Measurements from ENCODE around the gene GMPR2.

GMPR2 gene

GRCh38 chr14:24278424-24278823 lies 45.7 kb downstream of the GMPR2 start:
- Histone ChIP-seq H3K4me3 (ENCODE audit: low read depth, low read length) (no peak overlapping the region), H3K36me3 (ENCODE audit: control insufficient read depth, insufficient read depth, low read length) (no peaks in the 10 kb centered on the region), H3K4me1 (no peaks in the 10 kb centered on the region), H3K27ac (no peak overlapping the region), H3K79me2 (peaks cover 8% of the 10 kb centered on the region), H3K9ac (no peak overlapping the region), H3K27me3 (ENCODE audit: control insufficient read depth, insufficient read depth, low read length) (no peaks in the 10 kb centered on the region), H3K9me3 (ENCODE audit: control insufficient read depth, low read length) (no peaks in the 10 kb centered on the region), H2AFZ (no peak overlapping the region), H3K4me2 (ENCODE audit: low read length) (no peak overlapping the region)
- TF ChIP-seq CTCF (IDR thresholded peaks at IDR 0.05), result no peak

- no peak for TF ChIP-seq CTCF (IDR thresholded peaks at IDR 0.05)
- H3K9ac ChIP-seq, result no peak overlapping the region
- H3K4me2 ChIP-seq (ENCODE audit: low read length), result no peak overlapping the region
- no peak overlapping the region for H3K27ac ChIP-seq
- no peaks in the 10 kb centered on the region for H3K36me3 ChIP-seq (ENCODE audit: control insufficient read depth, insufficient read depth, low read length)
- H3K27me3 ChIP-seq (ENCODE audit: control insufficient read depth, insufficient read depth, low read length), result no peaks in the 10 kb centered on the region
- no peaks in the 10 kb centered on the region for H3K4me1 ChIP-seq
- H3K79me2 ChIP-seq, result peaks cover 8% of the 10 kb centered on the region
- H3K4me3 ChIP-seq (ENCODE audit: low read depth, low read length), result no peak overlapping the region
- H3K9me3 ChIP-seq (ENCODE audit: control insufficient read depth, low read length), result no peaks in the 10 kb centered on the region
- no peak overlapping the region for H2AFZ ChIP-seq
Observed at GRCh38 chr14:24279301-24280186, 46.8 kb downstream of the GMPR2 start.

GRCh38 chr14:24280797-24281460 lies 48.2 kb downstream of the GMPR2 start:
- TF ChIP-seq CTCF (IDR thresholded peaks at IDR 0.05), result no peak
- Histone ChIP-seq H2AFZ (no peak overlapping the region), H3K27ac (no peak overlapping the region), H3K4me2 (ENCODE audit: low read length) (no peak overlapping the region), H3K9me3 (ENCODE audit: control insufficient read depth, low read length) (no peaks in the 10 kb centered on the region), H3K4me3 (ENCODE audit: low read depth, low read length) (no peak overlapping the region), H3K4me1 (no peaks in the 10 kb centered on the region), H3K36me3 (ENCODE audit: control insufficient read depth, insufficient read depth, low read length) (no peaks in the 10 kb centered on the region), H3K9ac (no peak overlapping the region), H3K79me2 (no peaks in the 10 kb centered on the region), H3K27me3 (ENCODE audit: control insufficient read depth, insufficient read depth, low read length) (no peaks in the 10 kb centered on the region)

GRCh38 chr14:24281636-24282035 lies 48.9 kb downstream of the GMPR2 start:
- Histone ChIP-seq H3K79me2 (no peaks in the 10 kb centered on the region), H3K27ac (no peak overlapping the region), H3K4me2 (ENCODE audit: low read length) (no peak overlapping the region), H3K9ac (no peak overlapping the region), H3K4me3 (ENCODE audit: low read depth, low read length) (no peak overlapping the region), H3K36me3 (ENCODE audit: control insufficient read depth, insufficient read depth, low read length) (no peaks in the 10 kb centered on the region), H3K9me3 (ENCODE audit: control insufficient read depth, low read length) (no peaks in the 10 kb centered on the region), H3K4me1 (no peaks in the 10 kb centered on the region), H2AFZ (no peak overlapping the region), H3K27me3 (ENCODE audit: control insufficient read depth, insufficient read depth, low read length) (no peaks in the 10 kb centered on the region)
- no peak for TF ChIP-seq CTCF (IDR thresholded peaks at IDR 0.05)

All from parathyroid adenoma (tissue), 2 donors.